HEK293 (cell line): ENCODE measurements around the gene L2HGDH.

Source experiments
- CTCF ChIA-PET: fragments of 350-600 bp; formaldehyde crosslinking; extraction: SDS; loops from one replicate; lab custom pipeline; 2021; ENCODE audit warnings: antibody characterized with exemption; lab: Yijun Ruan, JAX
- POLR2A ChIA-PET: fragments of 300-600 bp; formaldehyde crosslinking; extraction: SDS; loops from one replicate; lab custom pipeline; 2020; ENCODE audit warnings: antibody characterized with exemption, inconsistent platforms; lab: Yijun Ruan, JAX
- H3K27ac ChIP-seq: fragments of 200-500 bp; sonication (Bioruptor generic); 2 replicates; pipeline ENCODE4 v1.5.1; 2014; ENCODE audit warnings: low read depth, low read length, control low read depth, inconsistent platforms; ENCODE audit errors: extremely low read depth
- H3K36me3 ChIP-seq, 2 experiments: fragments of 200-500 bp in 1 of 2; sonication (Bioruptor generic) in 1 of 2; 1 replicate in 1 of 2; 2 replicates in 1 of 2; pipeline ENCODE4 v1.5.1; 2014 to 2017; ENCODE audit warnings: inconsistent platforms in 2 of 2, low read length in 2 of 2; ENCODE audit not compliant: control insufficient read depth in 2 of 2, insufficient read depth in 1 of 2
- H3K4me1 ChIP-seq: fragments of 200-500 bp; sonication (Bioruptor generic); 2 replicates; pipeline ENCODE4 v1.5.1; 2014; ENCODE audit warnings: mild to moderate bottlenecking, low read length, inconsistent platforms; ENCODE audit not compliant: control insufficient read depth, insufficient read depth
- H3K4me3 ChIP-seq: 2 replicates; pipeline ENCODE4 v1.5.1; 2011; ENCODE audit warnings: low read depth, mild to moderate bottlenecking, control low read depth, low read length, moderate library complexity
- H3K9me3 ChIP-seq: fragments of 200-500 bp; sonication (Bioruptor generic); 2 replicates; pipeline ENCODE4 v1.5.1; 2014; ENCODE audit warnings: low read depth, low read length, inconsistent platforms; ENCODE audit not compliant: control insufficient read depth, insufficient read depth
- GFI1B ChIP-seq: fragments of 450-650 bp; formaldehyde crosslinking; IDR thresholded peaks from 2 replicates; pipeline ENCODE4 v1.5.1; 2016; ENCODE audit warnings: missing biosample characterization, missing genetic modification characterization
- IKZF3 ChIP-seq: fragments of 450-650 bp; IDR thresholded peaks from 2 replicates; pipeline ENCODE4 v1.5.0; 2018; ENCODE audit warnings: missing biosample characterization, mild to moderate bottlenecking, missing genetic modification characterization, moderate library complexity
- OSR2 ChIP-seq: fragments of 450-650 bp; formaldehyde crosslinking; IDR thresholded peaks from 2 replicates; pipeline ENCODE4 v1.5.1; 2016; ENCODE audit warnings: missing biosample characterization, missing genetic modification characterization
- PBX3 ChIP-seq: sonication (generic); formaldehyde crosslinking; IDR thresholded peaks from 2 replicates; pipeline ENCODE4 v1.8.1; 2022; ENCODE audit warnings: mild to moderate bottlenecking, moderate library complexity, missing genetic modification reagents
- PRDM4 ChIP-seq: fragments of 450-650 bp; formaldehyde crosslinking; IDR thresholded peaks from 2 replicates; pipeline ENCODE4 v1.5.1; 2017; ENCODE audit warnings: missing biosample characterization, missing genetic modification characterization
- RBAK ChIP-seq: fragments of 450-650 bp; formaldehyde crosslinking; IDR thresholded peaks from 2 replicates; pipeline ENCODE4 v1.5.1; 2016; ENCODE audit warnings: missing biosample characterization, missing genetic modification characterization
- WT1 ChIP-seq: fragments of 450-650 bp; formaldehyde crosslinking; IDR thresholded peaks from 2 replicates; pipeline ENCODE4 v1.5.1; 2016; ENCODE audit warnings: missing biosample characterization, missing genetic modification characterization
- ZBTB17 ChIP-seq: fragments of 450-650 bp; formaldehyde crosslinking; IDR thresholded peaks from 2 replicates; pipeline ENCODE4 v1.5.1; 2016; ENCODE audit warnings: missing biosample characterization, missing genetic modification characterization
- ZBTB20 ChIP-seq: fragments of 450-650 bp; formaldehyde crosslinking; IDR thresholded peaks from 2 replicates; pipeline ENCODE4 v1.5.1; 2016; ENCODE audit warnings: missing biosample characterization, missing genetic modification characterization
- ZFP41 ChIP-seq: fragments of 450-650 bp; formaldehyde crosslinking; IDR thresholded peaks from 2 replicates; pipeline ENCODE4 v1.5.1; 2016; ENCODE audit warnings: missing biosample characterization, missing genetic modification characterization, borderline replicate concordance
- ZNF19 ChIP-seq: fragments of 450-650 bp; formaldehyde crosslinking; IDR thresholded peaks from 2 replicates; pipeline ENCODE4; 2016; ENCODE audit warnings: missing biosample characterization, missing genetic modification characterization, low read depth
- ZNF223 ChIP-seq: fragments of 450-650 bp; formaldehyde crosslinking; IDR thresholded peaks from 2 replicates; pipeline ENCODE4 v1.5.1; 2016; ENCODE audit warnings: missing biosample characterization, missing genetic modification characterization
- ZNF366 ChIP-seq: fragments of 450-650 bp; formaldehyde crosslinking; conservative IDR thresholded peaks from 2 replicates; pipeline ENCODE4 v1.5.1; 2016; ENCODE audit warnings: missing biosample characterization, missing genetic modification characterization
- ZNF449 ChIP-seq: fragments of 450-650 bp; formaldehyde crosslinking; IDR thresholded peaks from 2 replicates; pipeline ENCODE4 v1.5.1; 2017; ENCODE audit warnings: missing biosample characterization, mild to moderate bottlenecking, missing genetic modification characterization, moderate library complexity
- ZNF501 ChIP-seq: fragments of 450-650 bp; formaldehyde crosslinking; IDR thresholded peaks from 2 replicates; pipeline ENCODE4 v1.5.1; 2016; ENCODE audit warnings: missing biosample characterization, missing genetic modification characterization
- ZNF521 ChIP-seq: fragments of 450-650 bp; formaldehyde crosslinking; IDR thresholded peaks from 2 replicates; pipeline ENCODE4 v1.5.1; 2017; ENCODE audit warnings: missing biosample characterization, mild to moderate bottlenecking, missing genetic modification characterization
- ZNF561 ChIP-seq: fragments of 450-650 bp; IDR thresholded peaks from 2 replicates; pipeline ENCODE4 v1.5.1; 2018; ENCODE audit warnings: missing biosample characterization, missing genetic modification characterization, borderline replicate concordance
- ZNF580 ChIP-seq: fragments of 450-650 bp; formaldehyde crosslinking; IDR thresholded peaks from 2 replicates; pipeline ENCODE4 v1.5.1; 2016; ENCODE audit warnings: missing biosample characterization, missing genetic modification characterization
- ZNF629 ChIP-seq: fragments of 450-650 bp; formaldehyde crosslinking; IDR thresholded peaks from 2 replicates; pipeline ENCODE4 v1.5.1; 2017; ENCODE audit warnings: missing biosample characterization, missing genetic modification characterization
- ZNF645 ChIP-seq: fragments of 450-650 bp; formaldehyde crosslinking; IDR thresholded peaks from 2 replicates; pipeline ENCODE4; 2016; ENCODE audit warnings: missing biosample characterization, missing genetic modification characterization
- ZNF792 ChIP-seq: fragments of 450-650 bp; formaldehyde crosslinking; IDR thresholded peaks from 2 replicates; pipeline ENCODE4 v1.5.1; 2016; ENCODE audit warnings: missing biosample characterization, missing genetic modification characterization

Gene L2HGDH

GRCh38 chr14:50233951-50234250 lies 78.1 kb downstream of the L2HGDH start:
- ChIA-PET CTCF (interaction anchor here (1.1 kb wide), 1 partner anchor 77 kb away, joined by 3 read pairs; no protein-coding TSS in a partner anchor), POLR2A (interaction anchor here (1.2 kb wide), 1 partner anchor 24 kb away, joined by 5 read pairs; no protein-coding TSS in a partner anchor)
- no peak overlapping the region for H3K27ac ChIP-seq

GRCh38 chr14:50233166-50233950 lies 78.7 kb downstream of the L2HGDH start:
- CTCF ChIA-PET = interaction anchor here (0.6 to 1.1 kb wide), 2 partner anchors 22 to 77 kb away, joined by 3 read pairs; no protein-coding TSS in a partner anchor
- H3K4me3 ChIP-seq = no peak overlapping the region
- peaks cover 0 to 6% of the 10 kb centered on the region in 2 experiments; a peak in 1 of 3 replicates for H3K36me3 ChIP-seq
- no peak overlapping the region for H3K27ac ChIP-seq
- H3K9me3 ChIP-seq = no peaks in the 10 kb centered on the region
- TF ChIP-seq ZBTB17 (tag by site-specific recombination) (peak; percentile 56), GFI1B (tag by site-specific recombination) (no peak), ZBTB20 (peak; percentile 43)
- TF ChIP-seq, all 188 proteins: peak for 2
- H3K4me1 ChIP-seq = peaks cover 7% of the 10 kb centered on the region
- POLR2A ChIA-PET = interaction anchor here (0.6 kb wide), 1 partner anchor 67 kb away, joined by 4 read pairs; no protein-coding TSS in a partner anchor

More at GRCh38 chr14:50233951-50234250, 78.1 kb downstream of the L2HGDH start:
- peaks cover 0 to under 1% of the 10 kb centered on the region in 2 experiments; a peak in 1 of 3 replicates for H3K36me3 ChIP-seq
- no peaks in the 10 kb centered on the region for H3K9me3 ChIP-seq
- H3K4me1 ChIP-seq = peaks cover 7% of the 10 kb centered on the region
- TF ChIP-seq ZNF19 (tag by site-specific recombination) (no peak), PRDM4 (tag by site-specific recombination) (no peak), ZNF223 (no peak), WT1 (no peak), ZNF366 (tag by site-specific recombination) (no peak), ZNF645 (tag by site-specific recombination) (no peak), ZNF792 (tag by site-specific recombination) (no peak), PBX3 (CRISPR knock-in tag) (no peak), ZNF580 (no peak), ZNF521 (tag by site-specific recombination) (no peak), OSR2 (no peak), ZNF501 (tag by site-specific recombination) (no peak), RBAK (tag by site-specific recombination) (no peak)
- H3K4me3 ChIP-seq = no peak overlapping the region

GRCh38 chr14:50232276-50232642 lies 79.8 kb downstream of the L2HGDH start:
- Histone ChIP-seq H3K9me3 (no peaks in the 10 kb centered on the region), H3K27ac (peak overlapping the region; percentile 95), H3K4me3 (peak overlapping the region; percentile 91), H3K36me3 (peaks cover 0 to 6% of the 10 kb centered on the region in 2 experiments; a peak in 1 of 3 replicates), H3K4me1 (peaks cover 7% of the 10 kb centered on the region)
- ChIA-PET POLR2A (no interaction called here), CTCF (interaction anchor here (1.0 kb wide), 1 partner anchor 28 kb away, joined by 4 read pairs; no protein-coding TSS in a partner anchor)
- TF ChIP-seq ZNF629 (no peak), ZNF449 (tag by site-specific recombination) (no peak), IKZF3 (tag by site-specific recombination) (no peak), ZFP41 (no peak), ZNF561 (tag by site-specific recombination) (no peak)
